Measurements from ENCODE around the gene ICAM1.

GRCh38 chr19:10260141-10260584, 10.8 kb upstream of the ICAM1 start:
- TF ChIP-seq CTCF (IDR thresholded peaks at IDR 0.05) (no peak), POLR2AphosphoS5 (IDR thresholded peaks at IDR 0.05) (no peak), POLR2A (IDR thresholded peaks at IDR 0.05) (no peak)

Measured in prostate gland (tissue), 2 donors.